Ishikawa (cell line): Measurements from ENCODE around the gene DQX1.

Source experiments
- CREB1 ChIP-seq: IDR thresholded peaks from 2 replicates; pipeline ENCODE4 v1.6.1; 2012; ENCODE audit warnings: low read depth
- MAX ChIP-seq: IDR thresholded peaks from 2 replicates; pipeline ENCODE4 v1.6.1; 2012
- TAF1 ChIP-seq: IDR thresholded peaks from 2 replicates; pipeline ENCODE4 v1.6.1; 2012; ENCODE audit warnings: low read depth, mild to moderate bottlenecking

DNA sequence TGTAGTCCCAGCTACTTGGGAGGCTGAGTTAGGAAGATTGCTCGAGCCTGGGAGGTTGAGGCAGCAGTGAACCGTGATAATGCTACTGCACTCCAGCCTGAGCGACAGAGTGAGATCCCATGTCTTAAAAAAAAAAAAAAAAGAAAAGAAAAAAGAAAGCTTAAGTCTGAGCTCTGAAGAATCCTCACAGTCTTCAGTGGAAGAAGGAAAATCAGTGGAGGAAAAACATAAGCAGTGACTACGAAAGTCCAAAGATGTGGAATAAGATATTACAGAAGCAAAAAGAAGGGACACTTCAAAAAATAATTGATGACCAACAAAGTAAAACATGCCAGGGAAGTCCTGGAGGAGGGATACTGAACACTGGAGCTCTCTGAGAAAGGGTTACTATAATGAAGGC, 15.8 kb downstream of the DQX1 start:
- TF ChIP-seq MAX (no peak), CREB1 (no peak), TAF1 (no peak)
